CD4-positive, alpha-beta T cell treated with Interleukin-1 beta for 1 hour (primary cell): Measurements from ENCODE around the gene MKNK1.

Source experiments
- DNase-seq, 2 donors: peaks; one replicate each; pipeline ENCODE4 v3.0.0-alpha.2; 2020 to 2022

Gene MKNK1

DNA sequence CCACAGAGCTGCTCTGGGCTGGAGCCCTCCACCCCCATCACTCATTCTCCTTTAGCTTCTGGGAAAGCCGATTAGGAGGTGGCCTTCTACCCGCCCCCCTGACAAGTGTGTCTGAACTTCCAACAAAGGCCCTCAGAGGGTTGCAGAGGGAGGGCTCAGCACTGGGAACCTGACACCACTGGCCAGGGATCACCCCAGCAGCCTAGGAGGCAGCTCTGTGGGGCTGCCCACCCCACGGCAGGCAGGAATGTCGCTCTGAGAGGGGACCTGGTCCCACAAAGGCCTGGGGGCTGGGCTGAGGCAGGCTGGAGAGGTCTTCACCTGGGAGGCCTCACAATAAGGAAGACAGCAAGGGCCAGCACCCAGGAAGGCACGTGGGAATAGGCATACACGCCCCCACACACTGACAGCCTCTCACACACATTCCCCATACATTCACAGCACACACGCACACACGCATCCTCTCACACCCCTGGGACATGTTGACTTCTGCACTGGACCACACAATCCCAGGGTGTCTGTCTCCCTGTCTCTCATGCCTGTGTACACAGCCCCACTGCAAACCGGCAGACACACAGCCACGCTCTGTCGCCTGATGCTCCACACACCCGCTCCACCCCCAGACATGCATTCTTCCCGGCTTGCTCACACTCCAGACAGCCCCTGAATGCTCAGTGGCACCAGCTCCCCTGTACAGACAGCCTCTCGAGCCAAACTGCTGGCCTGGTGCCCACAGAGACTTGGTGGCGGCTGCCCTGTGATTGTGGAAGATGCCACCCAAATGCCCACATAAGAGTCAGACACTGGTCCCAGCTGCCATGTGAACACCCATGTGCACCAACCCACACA, 83.8 kb downstream of the MKNK1 start:
- DNase-seq, result no peak

DNA sequence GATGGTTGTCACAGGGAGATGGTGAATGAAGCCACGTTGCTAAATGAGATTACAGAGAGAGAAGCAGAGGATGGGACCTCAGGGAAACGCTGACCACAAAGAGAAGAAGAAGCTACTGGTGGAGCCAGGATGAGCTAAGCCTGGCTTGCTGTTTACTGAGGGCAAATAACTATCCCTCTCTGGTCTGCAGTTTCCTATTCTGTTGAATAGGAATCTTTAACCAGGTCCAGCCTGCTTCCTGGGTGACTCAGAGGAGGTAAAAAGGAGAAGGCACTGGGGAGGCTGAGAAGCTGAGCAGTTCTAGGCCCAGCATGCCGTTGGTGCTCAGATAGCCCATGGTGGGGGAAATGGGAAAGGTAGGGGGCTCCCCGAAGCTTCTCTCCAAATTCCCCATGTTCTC, 84.9 kb downstream of the MKNK1 start:
- no peak for DNase-seq

DNA sequence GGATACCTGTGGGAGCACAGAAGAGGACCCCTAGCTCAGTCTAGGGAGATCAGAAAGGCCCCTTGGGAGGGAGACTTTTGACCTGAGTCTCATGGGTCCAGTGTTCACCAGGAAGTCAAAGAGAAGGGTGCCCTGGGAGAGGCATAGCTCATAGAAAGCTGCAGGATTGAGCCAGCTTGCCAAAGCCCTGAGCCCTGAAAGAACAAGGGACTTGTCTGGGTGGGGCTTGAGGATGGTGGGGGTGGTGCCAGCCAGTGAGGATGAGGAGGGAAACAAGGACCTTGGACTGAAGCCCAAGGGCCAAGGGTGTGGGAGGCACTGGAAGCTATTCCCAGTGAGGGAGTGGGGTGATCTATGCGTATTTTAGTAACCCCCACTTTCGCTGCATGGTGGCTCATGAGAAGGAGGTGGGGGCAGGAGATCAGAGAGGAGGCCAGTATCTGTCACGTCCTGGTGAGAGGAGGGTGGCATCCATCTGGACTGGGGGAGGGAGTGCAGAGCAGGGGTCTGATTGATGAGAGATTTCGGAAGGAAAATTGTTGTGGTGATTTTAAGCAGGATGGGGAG, 86.1 kb downstream of the MKNK1 start:
- no peak for DNase-seq

DNA sequence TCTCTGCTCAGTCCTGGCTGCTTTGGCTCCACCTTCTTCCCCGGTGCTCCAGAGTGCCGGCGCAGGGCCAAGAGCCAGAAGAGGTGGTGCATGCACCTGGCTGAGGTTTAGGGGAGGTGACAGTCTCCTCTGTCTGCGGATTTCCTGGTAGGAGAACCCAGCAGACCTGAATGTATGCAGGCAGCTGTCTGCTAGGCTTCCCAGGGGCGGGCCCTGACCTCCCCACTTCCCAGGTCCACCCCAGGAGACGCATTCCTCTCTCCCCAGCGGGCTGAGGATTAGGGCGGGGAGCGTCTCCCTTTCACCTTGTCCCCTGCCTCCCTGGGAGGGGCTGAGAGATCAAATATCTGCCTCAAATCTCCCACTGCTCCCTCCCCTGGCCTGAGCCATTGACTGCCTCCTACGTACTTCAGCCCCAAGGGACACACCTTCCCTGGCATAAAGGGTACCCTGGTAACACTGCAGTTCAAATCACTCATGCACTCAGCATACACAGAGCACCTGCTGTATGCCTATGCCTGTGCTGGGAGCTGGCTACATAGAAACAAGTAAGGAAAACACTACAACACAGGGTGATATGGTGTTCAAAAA, 87.0 kb downstream of the MKNK1 start:
- DNase-seq, result no peak

DNA sequence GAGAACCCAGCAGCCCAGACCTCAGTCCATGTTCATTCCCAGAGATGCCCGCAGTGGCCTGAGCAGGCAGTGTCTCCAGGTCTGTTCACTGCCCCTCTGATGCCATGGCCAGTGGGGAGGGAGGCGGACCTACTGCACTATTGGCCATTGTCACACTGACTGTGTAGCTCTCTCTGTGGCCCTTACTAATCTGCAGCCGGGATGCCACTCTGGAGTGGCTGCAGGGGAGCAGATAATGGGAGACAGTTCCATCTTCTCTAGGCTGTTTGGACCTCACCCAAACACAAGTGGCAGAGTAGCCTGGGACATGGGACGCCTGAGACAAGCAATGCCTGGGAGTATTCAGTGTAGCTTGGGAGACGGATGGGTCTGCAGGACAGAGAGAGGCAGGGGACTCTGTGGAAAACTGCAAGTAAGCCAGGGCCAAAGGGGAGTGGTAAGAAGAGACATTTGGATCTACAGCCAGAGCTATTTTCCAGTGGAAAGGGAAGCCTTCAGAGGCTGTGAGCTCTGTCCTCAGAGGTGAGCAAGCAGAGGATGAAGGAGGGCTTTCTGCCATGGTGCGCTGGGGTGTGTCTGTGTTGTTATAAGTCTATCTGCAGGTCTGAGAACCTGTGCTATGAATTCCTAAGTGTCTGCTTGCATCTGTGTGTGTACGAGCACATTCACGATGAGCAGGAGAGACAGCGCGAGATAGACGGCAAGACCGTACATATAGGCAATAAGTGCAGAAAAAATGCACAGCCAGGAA, 87.7 kb downstream of the MKNK1 start:
- DNase-seq, result no peak

DNA sequence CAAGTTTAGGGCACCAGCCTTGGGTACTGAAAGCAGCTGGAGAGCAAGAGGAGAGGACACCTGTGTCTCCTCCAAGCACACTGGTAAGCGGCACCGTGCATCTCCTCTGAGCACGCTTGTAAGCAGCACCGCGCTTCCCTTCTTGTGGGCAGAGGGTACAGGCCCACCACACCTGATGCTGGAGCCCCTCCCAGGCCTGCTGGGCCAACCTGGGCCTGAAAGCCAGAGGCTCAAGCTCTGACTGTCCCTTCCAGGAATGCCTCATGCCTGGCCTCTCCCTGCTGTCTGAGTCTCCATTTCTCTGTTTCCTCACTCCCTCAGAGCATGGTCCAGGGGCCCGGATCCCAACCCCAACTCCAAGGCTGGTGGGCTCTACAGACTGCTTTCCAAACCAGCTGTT, 88.5 kb downstream of the MKNK1 start:
- DNase-seq, result no peak

DNA sequence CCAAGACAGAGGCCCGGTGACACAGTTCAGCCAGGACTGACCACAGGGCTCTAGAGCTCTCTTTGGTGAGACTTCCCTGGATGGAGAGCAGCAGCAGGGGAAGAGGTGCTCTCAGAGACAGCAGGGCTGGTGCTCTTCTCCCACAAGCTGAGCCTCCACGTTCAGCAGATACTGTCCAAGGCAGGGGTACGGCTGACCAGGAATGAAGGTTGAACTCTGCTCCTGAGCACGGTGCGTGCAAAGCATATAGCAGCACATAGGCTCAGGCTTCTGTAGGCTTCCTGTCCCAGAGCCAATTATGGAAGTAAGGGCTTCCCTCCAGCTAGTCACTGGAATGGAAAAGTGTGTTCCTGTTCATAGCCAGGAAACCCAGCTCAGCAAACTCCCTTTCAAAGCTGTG, 90.5 kb downstream of the MKNK1 start:
- no peak for DNase-seq

DNA sequence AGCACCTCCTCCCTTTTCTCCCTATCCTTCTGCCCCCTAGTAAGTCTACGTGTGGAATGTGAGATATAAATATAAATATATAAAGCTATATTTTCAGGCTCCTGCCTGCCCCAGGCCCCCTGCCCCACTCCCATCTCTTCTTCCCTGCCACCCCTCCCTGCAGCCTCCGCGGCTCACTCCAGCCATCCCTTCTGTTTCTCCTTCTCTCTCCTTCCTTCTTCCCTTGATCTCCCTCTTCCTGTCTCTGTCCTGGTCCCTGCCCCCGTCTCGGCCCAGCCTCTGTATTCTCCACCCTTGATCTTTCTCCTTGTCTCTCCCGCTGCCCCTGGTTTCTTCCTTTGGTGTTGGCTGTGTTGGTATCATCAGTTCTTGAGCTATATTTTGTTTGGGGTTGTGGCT, 91.3 kb downstream of the MKNK1 start:
- no peak for DNase-seq

DNA sequence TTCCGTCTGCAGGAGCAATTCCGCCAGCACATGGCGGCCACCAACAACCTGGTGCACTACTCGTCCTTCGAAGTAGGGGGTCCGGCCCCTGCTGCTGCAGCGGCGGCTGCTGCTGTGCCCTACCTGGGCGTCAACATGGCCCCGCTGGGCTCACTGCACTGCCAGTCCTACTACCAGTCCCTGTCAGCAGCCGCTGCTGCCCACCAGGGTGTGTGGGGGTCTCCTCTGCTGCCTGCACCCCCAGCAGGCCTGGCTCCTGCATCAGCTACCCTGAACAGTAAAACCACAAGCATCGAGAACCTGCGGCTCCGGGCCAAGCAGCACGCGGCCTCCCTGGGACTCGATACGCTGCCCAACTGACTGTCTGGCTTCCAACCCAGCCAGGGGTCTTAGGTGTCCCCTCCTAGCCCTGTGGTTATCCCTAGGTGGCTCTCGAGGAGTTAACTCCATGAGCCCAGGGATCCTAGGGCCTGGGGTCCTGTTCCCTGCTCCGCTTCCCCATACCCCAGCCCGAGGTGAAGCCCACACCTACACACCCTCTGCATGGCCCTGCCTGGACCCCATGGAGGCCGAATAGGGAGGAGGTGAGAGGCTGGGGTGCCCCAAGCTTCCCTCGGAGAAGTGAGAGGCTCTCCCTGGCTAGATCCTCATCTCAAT, 91.8 kb downstream of the MKNK1 start:
- no peak for DNase-seq

DNA sequence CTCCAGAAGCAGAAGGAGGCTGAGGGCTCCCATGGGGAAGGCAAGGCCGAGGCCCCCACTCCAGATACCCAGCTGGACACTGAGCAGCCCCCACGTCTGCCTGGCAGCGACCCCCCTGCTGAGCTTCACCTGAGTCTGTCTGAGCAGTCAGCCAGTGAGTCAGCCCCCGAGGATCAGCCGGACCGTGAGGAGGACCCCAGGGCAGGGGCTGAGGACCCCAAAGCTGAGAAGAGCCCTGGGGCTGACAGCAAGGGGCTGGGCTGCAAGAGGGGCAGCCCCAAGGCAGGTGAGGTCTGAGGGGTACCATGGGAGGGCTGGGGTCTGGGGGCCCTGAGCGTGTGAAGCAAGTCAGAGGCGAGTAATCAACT, 93.1 kb downstream of the MKNK1 start:
- no peak for DNase-seq

DNA sequence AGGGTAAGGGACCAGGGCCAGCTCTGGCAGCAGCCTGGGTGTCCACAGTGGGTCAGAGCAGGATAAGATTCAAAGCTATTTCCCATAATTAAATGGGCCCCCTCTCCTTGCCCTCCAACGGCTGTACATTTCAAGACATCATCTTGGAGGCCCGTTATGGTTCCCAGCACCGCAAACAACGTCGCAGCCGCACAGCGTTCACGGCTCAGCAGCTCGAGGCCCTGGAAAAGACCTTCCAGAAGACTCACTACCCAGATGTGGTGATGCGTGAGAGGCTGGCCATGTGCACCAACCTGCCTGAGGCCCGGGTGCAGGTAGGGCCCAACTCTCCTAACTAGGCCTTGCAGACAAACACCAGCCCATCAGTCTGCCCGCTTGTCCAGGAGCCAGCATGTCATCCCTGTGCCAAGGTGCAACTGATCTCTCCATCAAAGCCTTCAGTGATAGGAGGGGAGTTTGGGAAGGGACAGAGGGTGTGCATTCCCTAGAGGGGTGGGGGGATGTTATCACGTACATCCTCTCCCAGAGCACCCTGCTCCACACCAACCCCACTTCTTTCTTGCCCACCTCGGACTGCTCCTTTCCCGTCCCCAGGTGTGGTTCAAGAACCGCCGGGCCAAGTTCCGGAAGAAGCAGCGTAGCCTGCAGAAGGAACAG, 93.6 kb downstream of the MKNK1 start:
- no peak for DNase-seq

DNA sequence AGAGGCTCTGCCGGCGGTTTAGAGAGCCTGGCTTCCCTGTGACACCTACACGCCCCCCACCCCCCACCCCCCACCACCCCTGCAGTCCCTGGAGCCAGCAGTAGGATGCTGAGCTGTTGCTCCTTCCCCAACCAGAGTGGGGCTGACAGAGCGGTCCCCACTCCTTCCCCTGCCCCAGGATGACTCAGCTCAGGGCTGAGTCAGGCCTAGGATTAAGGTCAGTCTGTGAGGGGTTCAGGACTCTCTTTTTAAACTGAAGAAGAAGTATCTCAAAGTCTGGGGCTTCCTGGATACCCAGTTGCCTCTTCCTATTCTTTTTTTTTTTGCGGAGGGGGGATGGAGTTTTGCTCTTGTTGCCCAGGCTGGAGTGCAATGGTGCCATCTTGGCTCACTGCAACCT, 95.3 kb downstream of the MKNK1 start:
- DNase-seq, result no peak
